Glutamatergic neuron (in vitro differentiated cells): ENCODE measurements around the gene NR2E1. TPM values are rescaled to one million over a fixed set of nuclear protein-coding genes. Genes with fewer than 3 reads are reported as not detected.

Source experiments
- DNase-seq: peaks from one replicate; pipeline ENCODE4 v3.0.0; 2022
- H3K27ac Mint-ChIP-seq: one replicate; pipeline ENCODE4 v1.8.0; 2020; ENCODE audit warnings: mild to moderate bottlenecking, mixed read lengths, inconsistent platforms; ENCODE audit not compliant: unreplicated experiment
- H3K27me3 Mint-ChIP-seq: one replicate; pipeline ENCODE4 v1.8.0; 2020; ENCODE audit warnings: mild to moderate bottlenecking, moderate library complexity, mixed read lengths, inconsistent platforms; ENCODE audit not compliant: unreplicated experiment
- H3K36me3 Mint-ChIP-seq: one replicate; pipeline ENCODE4 v1.8.0; 2020; ENCODE audit warnings: mild to moderate bottlenecking, mixed read lengths, inconsistent platforms; ENCODE audit not compliant: unreplicated experiment
- H3K4me1 Mint-ChIP-seq: one replicate; pipeline ENCODE4 v1.8.0; 2020; ENCODE audit warnings: mild to moderate bottlenecking, low read depth, mixed read lengths, inconsistent platforms; ENCODE audit not compliant: unreplicated experiment
- H3K4me3 Mint-ChIP-seq: one replicate; pipeline ENCODE4 v1.8.0; 2020; ENCODE audit warnings: mild to moderate bottlenecking, mixed read lengths, inconsistent platforms; ENCODE audit not compliant: unreplicated experiment
- H3K9me3 Mint-ChIP-seq: one replicate; pipeline ENCODE4 v1.8.0; 2020; ENCODE audit warnings: mild to moderate bottlenecking, moderate library complexity, mixed read lengths, inconsistent platforms; ENCODE audit not compliant: unreplicated experiment
- CTCF ChIP-seq: fragments of 200-600 bp; sonication (generic); IDR thresholded peaks from one replicate; pipeline ENCODE4 v1.5.0; 2021; ENCODE audit not compliant: partially characterized antibody, unreplicated experiment
- long read RNA-seq: library from polyadenylated mRNA; unstranded; transcript quantifications from one replicate; pipeline ENCODE4 v2.0.0, GENCODE V29; 2020; ENCODE audit not compliant: unreplicated experiment
- total RNA-seq: library from RNA; stranded (reverse); fragmentation: NEBNext Ultra II Directional; extraction: Animal tissue kit (Norgen Biotek cat#: 25700); gene quantifications from one replicate; pipeline ENCODE4 v1.2.1, GENCODE V29; 2021; ENCODE audit not compliant: unreplicated experiment

The NR2E1 gene
- not detected for total RNA-seq
- long read RNA-seq = 0 reads

GRCh38 chr6:108165714-108166663 is at the start of gene NR2E1:
TSS of gene NR2E1 (plus strand) at chr6:108166022. CDS start at chr6:108166766, 744 bp downstream.
- Mint-ChIP-seq H3K27me3 (peaks cover 48% of the 10 kb centered on the region), H3K27ac (peak within 1 kb of the TSS; percentile 15), H3K36me3 (no peaks in the 10 kb centered on the region), H3K4me1 (peaks cover 21% of the 10 kb centered on the region), H3K4me3 (peak within 1 kb of the TSS; percentile 75), H3K9me3 (peaks cover 12% of the 10 kb centered on the region)
- peak; percentile 13 for TF ChIP-seq CTCF
- no peak for DNase-seq

- TF ChIP-seq CTCF = no peak
Measured at GRCh38 chr6:108116546-108117426, 49.0 kb upstream of the NR2E1 start.

GRCh38 chr6:108117427-108118358 is 48.1 kb upstream of the NR2E1 start:
- H3K4me1 Mint-ChIP-seq = peaks cover 33% of the 10 kb centered on the region
- H3K27ac Mint-ChIP-seq = peak overlapping the region; percentile 1
- H3K27me3 Mint-ChIP-seq = peaks cover 36% of the 10 kb centered on the region
- H3K9me3 Mint-ChIP-seq = peaks cover 6% of the 10 kb centered on the region
- TF ChIP-seq CTCF = no peak
- H3K4me3 Mint-ChIP-seq = peak overlapping the region; percentile 89
- no peaks in the 10 kb centered on the region for H3K36me3 Mint-ChIP-seq
- peak; percentile 28 for DNase-seq

More at GRCh38 chr6:108116546-108117426, 49.0 kb upstream of the NR2E1 start:
- H3K9me3 Mint-ChIP-seq = peaks cover 6% of the 10 kb centered on the region
- H3K27ac Mint-ChIP-seq = peak overlapping the region; percentile 1
- no peaks in the 10 kb centered on the region for H3K36me3 Mint-ChIP-seq
- DNase-seq = peak; percentile 25
- H3K4me1 Mint-ChIP-seq = peaks cover 31% of the 10 kb centered on the region
- H3K4me3 Mint-ChIP-seq = peak overlapping the region; percentile 89
- peaks cover 38% of the 10 kb centered on the region for H3K27me3 Mint-ChIP-seq

- Mint-ChIP-seq H3K4me1 (peaks cover 34% of the 10 kb centered on the region), H3K27me3 (peaks cover 36% of the 10 kb centered on the region), H3K9me3 (peaks cover 6% of the 10 kb centered on the region), H3K27ac (no peak overlapping the region), H3K4me3 (peak overlapping the region; percentile 94), H3K36me3 (no peaks in the 10 kb centered on the region)
- TF ChIP-seq CTCF = no peak
- no peak for DNase-seq
Measured at GRCh38 chr6:108118359-108118724, 47.5 kb upstream of the NR2E1 start.
